Ecto neural progenitor cell (in vitro differentiated cells): Measurements from ENCODE around the gene CIB4.

Source experiments
- DNase-seq: peaks from one replicate; pipeline ENCODE4 v3.0.0-alpha.2; 2018; ENCODE audit warnings: low spot score

The CIB4 gene

DNA sequence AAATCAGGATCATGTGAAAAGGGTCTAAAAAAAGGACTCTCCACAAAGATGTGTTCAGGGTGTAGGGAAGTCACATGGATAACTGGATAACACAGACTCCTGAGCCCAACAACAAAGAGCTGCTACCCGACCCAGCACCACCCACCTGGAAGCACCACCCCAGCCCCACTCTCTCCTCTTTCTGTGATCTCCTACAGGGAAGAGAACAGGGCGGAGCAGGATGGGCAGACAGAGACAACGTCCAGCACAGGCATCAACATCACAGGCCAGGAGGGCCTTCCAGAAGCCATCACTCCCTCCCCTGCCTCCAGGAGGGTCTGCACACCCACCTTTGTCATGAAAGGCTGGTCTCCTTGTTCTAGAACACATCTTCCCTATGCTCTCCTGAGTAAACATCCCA is 1.3 kb upstream of the CIB4 start:
- no peak for DNase-seq

- DNase-seq = peak; percentile 55
Measured at GRCh38 chr2:26640331-26640745, 828 bp downstream of the CIB4 start.

GRCh38 chr2:26639685-26640243 is 1.4 kb downstream of the CIB4 start:
- DNase-seq = peak; percentile 42

DNA sequence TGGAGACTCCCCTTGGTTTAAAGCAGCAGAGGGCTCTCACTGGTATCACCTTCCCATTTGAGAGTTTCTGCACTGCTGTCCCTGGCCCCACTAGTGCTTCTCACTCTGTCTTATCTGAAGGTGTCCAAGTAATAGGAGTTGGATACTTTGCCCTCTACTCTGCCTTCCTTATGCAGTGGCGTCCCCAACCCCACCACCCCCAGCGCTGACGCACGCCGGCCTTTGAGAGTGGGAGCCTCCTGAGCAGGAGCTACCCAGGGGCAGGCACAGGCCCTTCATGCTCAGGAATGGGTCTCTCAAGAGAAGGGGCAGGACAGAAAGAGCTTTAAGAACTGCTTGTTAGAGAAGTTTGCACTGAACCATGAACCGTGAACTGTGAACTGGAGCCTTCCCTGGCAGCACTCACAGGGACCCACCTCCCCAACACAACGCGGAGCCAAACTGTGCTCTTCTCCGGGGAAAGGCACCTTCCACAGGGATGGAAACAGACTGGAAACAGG is 3.3 kb downstream of the CIB4 start:
- DNase-seq = no peak

DNA sequence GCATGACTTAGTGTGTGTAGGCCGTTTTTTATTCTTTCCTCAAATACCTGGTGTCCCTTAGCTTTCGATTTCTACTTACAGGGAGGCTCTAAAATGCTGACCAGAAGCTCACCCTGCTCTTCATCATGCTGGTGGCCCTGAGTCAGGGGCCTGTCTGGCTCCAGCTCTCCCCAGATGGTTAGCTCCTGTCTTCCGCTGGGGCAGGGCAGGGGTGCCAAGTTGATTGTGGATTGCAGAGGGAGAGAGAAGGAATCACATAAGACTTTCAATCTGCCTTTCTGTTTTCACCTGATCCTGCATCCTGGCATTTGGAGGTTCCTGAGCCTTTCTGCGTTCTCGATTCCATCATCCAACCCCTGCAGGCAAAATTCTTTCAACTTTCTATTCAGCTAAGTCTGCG is 4.2 kb downstream of the CIB4 start:
- no peak for DNase-seq

DNA sequence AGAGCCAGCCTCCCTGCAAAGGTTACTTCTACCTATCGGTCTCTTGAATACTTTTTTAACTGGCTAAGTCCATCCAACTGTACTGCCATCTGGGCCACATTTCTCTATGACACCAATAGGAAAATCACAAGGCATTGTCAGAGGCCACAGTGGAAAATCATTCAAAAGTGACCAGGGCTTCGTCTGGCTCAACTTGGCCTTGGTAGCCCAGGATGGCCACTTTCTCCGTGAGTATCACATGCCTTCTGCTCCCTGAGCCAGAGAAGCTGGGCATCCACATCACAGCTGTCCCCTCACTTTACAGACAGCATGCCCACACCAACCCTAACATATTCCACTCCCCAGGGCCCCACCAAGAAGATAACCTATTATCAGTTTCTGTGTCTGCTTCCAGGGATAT is 5.8 kb downstream of the CIB4 start:
- no peak for DNase-seq

DNA sequence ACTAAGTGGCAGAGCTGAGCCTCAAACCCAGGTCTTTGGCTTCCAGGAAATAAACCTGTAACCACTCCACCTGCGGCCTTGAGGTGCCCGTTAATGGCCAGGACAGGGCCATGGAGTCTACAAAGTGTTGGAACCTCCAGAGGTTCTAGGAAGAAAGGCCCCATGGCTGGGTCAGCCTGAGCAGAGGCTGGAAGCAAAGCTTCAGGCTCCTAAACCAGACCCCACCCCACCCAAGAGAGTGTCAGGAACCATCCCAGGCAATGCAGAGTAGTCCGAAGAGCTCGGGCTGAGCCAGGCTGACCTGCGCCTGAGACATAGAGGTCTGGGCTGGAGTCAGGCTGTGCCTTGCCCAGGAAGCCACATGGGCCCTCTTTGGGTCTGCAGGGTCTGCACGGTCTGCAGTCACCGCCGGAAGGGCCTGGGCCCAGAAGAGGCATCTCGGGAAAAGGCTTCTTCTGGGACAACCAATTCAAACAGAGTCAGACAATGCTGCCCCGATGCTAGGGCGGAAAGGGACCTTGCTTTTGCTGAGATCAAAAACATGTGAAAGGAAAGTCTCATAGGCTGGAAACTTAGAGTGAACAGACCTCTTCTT is 6.4 kb downstream of the CIB4 start:
- no peak for DNase-seq

GRCh38 chr2:26633993-26634595 is 7.1 kb downstream of the CIB4 start:
- DNase-seq = no peak

GRCh38 chr2:26633351-26633945 is 7.7 kb downstream of the CIB4 start:
- DNase-seq = no peak

- DNase-seq = no peak
Measured at GRCh38 chr2:26632624-26633185, 8.5 kb downstream of the CIB4 start.

DNA sequence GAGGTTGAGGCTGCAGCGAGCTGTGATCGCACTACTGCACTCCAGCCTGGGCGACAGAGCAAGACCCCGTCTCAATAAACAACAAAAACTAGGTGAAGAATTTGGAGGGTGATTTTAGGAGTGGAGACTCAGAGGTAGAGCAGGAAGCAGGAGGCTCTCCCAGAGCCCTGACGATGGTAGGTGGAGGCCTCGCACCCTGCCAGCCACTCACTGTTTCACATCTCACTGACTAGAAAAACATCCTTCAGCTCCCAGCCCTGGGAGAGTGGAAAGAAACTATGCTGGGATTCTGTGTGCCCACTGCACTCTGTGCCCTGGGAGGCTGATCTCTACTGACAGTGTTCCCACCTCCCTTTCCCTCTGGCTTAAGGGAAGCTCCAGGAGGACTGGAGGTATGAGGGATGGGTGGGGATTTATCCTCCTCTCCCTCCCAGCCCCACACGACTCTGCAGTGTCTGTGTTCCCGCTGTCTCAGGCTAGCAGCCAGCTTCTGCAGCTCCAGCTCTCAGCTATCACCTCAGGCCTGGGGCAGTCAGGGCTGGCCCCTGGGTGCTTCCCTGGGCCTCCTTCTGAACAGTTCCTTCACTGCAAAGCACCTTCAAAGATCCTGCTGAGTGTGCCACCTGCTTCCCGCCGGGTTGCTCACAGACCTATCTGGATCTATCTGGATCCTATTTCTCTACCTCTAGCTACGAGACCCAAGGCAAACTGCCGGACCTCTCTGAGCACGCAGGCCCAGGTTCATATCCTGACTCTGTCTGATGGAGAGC is 9.6 kb downstream of the CIB4 start:
- DNase-seq = no peak

GRCh38 chr2:26630669-26631360 is 10.4 kb downstream of the CIB4 start:
- no peak for DNase-seq

- no peak for DNase-seq
Measured at GRCh38 chr2:26630235-26630634, 10.9 kb downstream of the CIB4 start.

- no peak for DNase-seq
Measured at GRCh38 chr2:26629751-26630150, 11.4 kb downstream of the CIB4 start.

DNA sequence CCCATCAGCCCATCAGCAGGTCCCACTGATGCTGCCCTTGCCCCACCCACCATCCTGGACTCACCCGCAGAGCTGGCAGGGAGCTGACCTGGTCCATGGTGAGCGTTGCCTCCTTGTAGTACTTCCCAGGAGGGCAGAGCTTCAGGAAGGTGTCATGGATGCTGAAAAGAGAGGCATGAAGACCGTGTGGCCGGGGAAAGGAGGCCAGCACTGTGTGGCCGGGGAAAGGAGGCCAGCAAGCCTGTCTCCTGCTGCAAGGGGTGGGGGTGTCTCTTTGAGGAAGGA is 11.9 kb downstream of the CIB4 start:
- no peak for DNase-seq

GRCh38 chr2:26628561-26629345 is 12.4 kb downstream of the CIB4 start:
- no peak for DNase-seq

GRCh38 chr2:26627350-26628105 is 13.6 kb downstream of the CIB4 start:
- no peak for DNase-seq

- no peak for DNase-seq
Measured at GRCh38 chr2:26626606-26627005, 14.6 kb downstream of the CIB4 start.

DNA sequence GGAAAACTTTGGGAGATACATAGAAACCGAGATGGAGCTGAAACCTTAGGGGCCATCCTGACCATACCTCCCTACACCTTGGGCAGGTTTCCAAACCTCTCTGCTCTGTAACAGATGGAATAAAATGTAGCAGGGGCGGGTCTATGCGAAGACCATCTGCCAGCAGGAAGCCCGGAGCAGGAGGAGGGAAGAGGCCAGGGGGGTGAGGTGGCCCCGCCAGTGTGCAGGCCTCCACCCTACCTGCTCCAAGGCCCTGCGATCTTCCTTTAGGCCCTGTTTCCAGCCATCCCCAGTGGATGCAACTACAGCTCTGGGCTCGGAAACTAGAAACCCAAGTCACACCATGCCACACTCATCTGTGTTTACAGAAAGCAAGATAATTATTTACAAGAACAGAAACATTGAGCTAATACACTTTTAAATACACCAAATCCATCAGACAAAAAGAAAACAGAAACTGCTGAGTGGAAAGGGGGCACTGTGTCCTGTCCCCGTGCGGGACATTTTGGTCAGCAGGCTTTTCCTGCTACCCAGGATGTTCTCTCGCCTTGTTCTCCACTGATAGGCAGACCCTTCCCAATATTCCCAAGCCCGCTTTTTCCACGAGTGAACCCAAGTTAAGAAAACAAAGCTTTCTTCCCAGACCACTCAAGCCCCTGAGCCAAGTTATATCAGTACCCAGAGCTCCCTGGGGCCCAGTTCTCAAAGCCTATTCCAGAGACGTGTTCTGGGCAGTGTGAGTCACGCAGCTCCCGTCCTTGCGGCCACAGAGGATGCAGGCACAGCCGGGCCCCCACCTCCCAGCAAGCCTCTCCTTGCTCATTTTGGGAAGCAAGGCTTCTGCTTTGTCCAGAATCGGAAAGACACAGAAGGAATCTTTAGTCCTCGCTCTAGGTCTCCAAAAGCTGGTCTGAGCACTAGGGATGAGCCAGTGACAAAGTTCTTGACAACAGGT is 17.3 kb downstream of the CIB4 start:
- DNase-seq = no peak
